Measurements from ENCODE around the gene PPP6R1.

DNA sequence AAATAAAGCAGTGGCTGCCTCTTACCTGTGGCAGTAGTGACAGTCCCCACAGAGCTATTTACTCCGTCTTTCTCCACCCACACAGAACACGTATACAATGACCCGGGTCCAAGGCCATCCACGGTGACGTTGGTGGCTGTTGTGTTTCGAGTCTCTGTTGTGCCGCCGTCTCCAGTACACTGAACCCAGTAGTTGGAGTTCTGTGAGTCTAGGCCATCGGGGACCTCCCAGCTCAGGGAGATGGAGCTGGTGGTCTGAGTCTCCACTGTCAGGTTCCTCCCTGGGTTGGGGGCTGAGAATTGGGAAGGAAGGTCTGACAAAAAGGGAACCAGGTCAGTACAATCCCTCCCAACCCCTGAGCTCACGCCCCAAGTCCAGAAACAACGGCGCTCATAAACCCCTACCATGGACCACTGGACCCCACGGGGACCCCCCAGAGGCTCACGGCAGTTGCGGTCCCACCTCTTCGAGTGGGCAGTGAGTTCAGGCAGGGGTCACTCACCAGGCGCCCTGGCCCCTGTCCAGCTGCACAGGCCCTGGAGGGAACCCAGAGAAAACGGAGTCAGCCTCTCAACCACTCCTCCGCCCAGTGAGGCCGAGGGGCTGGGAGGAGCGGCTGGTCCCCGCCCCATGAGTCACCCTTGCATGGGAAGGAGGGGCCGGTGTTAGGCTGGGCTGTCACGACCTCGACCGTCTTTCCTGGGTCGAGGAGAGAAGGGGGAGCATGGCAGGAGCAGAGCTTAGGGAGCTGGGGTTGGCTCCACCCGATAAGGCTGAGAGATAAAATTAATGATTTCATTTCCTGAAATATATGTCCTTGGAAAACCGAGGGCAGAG is 51.9 kb downstream of the PPP6R1 start:
- TF ChIP-seq POLR2AphosphoS5 (IDR thresholded peaks at IDR 0.05; ENCODE audit: borderline replicate concordance, low read depth, low read length) (no peak), EZH2 (IDR thresholded peaks at IDR 0.05) (no peak)
